ENCODE results near the gene CELF4. TPM values are rescaled to one million over a fixed set of nuclear protein-coding genes. Genes with fewer than 3 reads are reported as not detected.
A peak's percentile ranks its signal among the peaks of the same experiment; 100 is the strongest.

Gene CELF4
- total RNA-seq, 1 donor from 2014 or later: not detected

DNA sequence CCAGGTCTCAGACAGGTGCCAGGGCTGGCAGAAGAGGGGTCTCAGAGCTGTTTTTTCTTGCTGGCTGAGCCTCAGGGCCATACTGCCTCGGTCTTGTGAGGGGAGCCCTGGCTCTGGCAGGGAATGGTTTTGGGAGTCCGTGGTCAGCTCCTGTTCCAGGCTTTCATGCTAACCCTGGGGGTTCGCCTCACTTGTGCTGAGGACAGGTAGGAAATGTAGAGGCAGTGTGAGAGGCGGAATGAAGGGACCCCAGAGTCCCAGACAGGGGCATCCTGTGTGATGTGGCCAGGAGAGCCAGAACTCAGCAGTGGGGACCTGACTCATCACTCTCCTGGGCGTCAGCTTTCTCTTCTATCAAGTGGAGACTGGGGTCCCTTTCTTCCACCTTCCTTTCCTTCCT lies 5.7 kb upstream of the CELF4 start:
- no peak for TF ChIP-seq CTCF (IDR thresholded peaks at IDR 0.05; ENCODE audit: insufficient read depth, low read length, poor library complexity, severe bottlenecking)
- Histone ChIP-seq H3K27me3 (ENCODE audit: control insufficient read depth, insufficient read depth, low read length) (peaks cover 48% of the 10 kb centered on the region), H3K36me3 (ENCODE audit: control insufficient read depth, insufficient read depth, low read length) (no peaks in the 10 kb centered on the region), H3K4me3 (ENCODE audit: low read depth, low read length) (no peak overlapping the region)
- DNase-seq (ENCODE audit: low read depth): no peak

DNA sequence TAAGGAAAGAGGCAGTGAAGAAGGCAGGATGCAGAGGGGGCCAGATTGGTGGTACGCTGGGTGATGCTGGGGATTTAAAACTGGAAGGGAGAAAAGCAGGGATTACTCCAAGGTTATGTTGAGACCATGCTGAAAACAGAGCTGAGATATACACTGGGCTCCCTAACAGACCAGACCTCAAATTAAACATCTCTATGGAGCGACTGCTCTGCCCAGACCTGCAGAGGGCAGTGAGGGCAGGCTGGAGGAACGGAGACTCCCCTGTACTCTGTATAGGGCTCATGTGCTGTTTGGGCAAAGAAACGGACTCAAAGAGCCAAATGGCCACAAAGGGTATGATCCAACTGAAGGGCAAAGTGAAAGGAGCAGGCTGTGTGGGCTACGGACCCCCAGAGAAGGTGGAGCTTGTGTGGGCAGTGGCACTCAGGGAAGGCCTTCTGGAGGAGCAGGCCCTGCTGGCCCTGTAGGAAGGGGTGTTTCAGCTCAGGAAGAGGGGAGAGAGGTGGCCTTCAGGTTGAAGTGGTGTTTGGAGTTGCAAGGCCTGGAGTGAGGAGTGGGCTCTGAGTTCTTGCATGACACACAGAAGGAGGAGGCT lies 4.8 kb upstream of the CELF4 start:
- H3K27me3 ChIP-seq (ENCODE audit: control insufficient read depth, insufficient read depth, low read length): peaks cover 53% of the 10 kb centered on the region
- no peak for TF ChIP-seq CTCF (IDR thresholded peaks at IDR 0.05; ENCODE audit: insufficient read depth, low read length, poor library complexity, severe bottlenecking)
- H3K4me3 ChIP-seq (ENCODE audit: low read depth, low read length): no peak overlapping the region
- no peaks in the 10 kb centered on the region for H3K36me3 ChIP-seq (ENCODE audit: control insufficient read depth, insufficient read depth, low read length)
- no peak for DNase-seq (ENCODE audit: low read depth)

- DNase-seq (ENCODE audit: low read depth): no peak
- TF ChIP-seq CTCF (IDR thresholded peaks at IDR 0.05; ENCODE audit: insufficient read depth, low read length, poor library complexity, severe bottlenecking): no peak
- H3K36me3 ChIP-seq (ENCODE audit: control insufficient read depth, insufficient read depth, low read length): no peaks in the 10 kb centered on the region
- peaks cover 68% of the 10 kb centered on the region for H3K27me3 ChIP-seq (ENCODE audit: control insufficient read depth, insufficient read depth, low read length)
- no peak overlapping the region for H3K4me3 ChIP-seq (ENCODE audit: low read depth, low read length)
Measured at GRCh38 chr18:37568671-37569070, 3.1 kb upstream of the CELF4 start.

DNA sequence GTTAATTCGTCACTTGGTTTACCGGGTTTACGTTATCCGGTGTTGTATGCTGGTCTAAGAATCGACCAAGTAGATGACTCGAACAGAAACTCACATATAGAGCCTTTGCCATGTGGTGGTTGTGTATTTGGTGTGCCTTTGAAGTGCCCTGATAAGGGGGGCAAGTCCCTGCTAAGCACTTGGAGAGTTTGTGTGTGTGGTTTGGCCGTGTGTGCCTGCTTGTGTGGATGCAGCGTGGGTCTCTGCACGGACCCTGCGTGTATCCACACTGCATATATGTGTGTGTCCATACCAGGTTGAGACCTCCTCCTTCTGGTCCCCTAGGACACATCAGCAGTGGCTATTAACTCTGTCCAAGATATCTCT lies 2.4 kb upstream of the CELF4 start:
- no peak for DNase-seq (ENCODE audit: low read depth)
- peaks cover 69% of the 10 kb centered on the region for H3K27me3 ChIP-seq (ENCODE audit: control insufficient read depth, insufficient read depth, low read length)
- TF ChIP-seq CTCF (IDR thresholded peaks at IDR 0.05; ENCODE audit: insufficient read depth, low read length, poor library complexity, severe bottlenecking): no peak
- no peak overlapping the region for H3K4me3 ChIP-seq (ENCODE audit: low read depth, low read length)
- no peaks in the 10 kb centered on the region for H3K36me3 ChIP-seq (ENCODE audit: control insufficient read depth, insufficient read depth, low read length)

DNA sequence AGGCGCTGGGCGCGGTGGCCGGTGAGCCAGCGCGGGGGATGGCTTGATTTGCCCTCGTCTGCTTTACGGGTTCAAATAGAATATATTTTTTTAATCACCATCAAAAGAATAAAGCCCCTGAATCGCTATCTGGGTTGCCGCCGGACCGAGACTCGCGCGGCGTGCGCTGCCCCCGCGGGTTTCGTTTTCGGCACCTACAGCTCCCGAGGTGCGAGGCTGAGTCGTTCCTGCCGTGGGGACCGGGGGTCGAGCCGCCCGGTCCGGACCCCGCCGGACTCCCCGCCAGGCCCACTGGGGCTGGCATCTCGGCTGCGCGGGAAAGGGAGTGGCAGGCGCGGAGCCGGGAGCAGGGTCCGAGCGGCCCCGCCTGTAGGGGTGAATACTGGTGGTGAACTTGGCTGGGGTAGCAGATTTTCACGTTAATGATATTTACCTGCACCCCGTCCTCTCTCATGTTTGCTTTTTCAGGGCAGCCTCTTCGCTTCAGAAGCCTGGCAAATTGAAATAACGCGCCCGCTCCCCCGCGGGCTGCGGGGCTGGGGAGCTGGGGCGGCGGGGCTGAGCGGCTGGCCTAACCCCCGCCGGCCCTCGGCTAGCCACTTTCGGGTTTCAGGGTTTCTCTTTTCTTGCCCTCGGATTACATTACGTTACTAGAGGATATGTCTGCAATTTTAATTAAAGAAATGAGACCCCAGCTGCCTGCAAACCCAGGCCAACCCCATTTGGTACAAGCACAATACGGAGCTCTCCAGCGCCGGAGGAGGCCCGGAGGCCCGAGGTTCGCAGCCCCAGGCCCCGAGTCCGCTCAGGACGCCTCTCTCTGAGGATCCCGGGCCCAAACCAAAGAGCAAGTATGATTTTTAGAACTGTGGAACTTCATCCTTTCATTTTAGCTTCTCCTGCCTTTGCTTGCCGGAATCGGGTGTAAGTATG lies 1.7 kb upstream of the CELF4 start:
- Histone ChIP-seq H3K36me3 (ENCODE audit: control insufficient read depth, insufficient read depth, low read length) (no peaks in the 10 kb centered on the region), H3K27me3 (ENCODE audit: control insufficient read depth, insufficient read depth, low read length) (peaks cover 69% of the 10 kb centered on the region), H3K4me3 (ENCODE audit: low read depth, low read length) (peak overlapping the region; percentile 36)
- TF ChIP-seq CTCF (IDR thresholded peaks at IDR 0.05; ENCODE audit: insufficient read depth, low read length, poor library complexity, severe bottlenecking): no peak
- no peak for DNase-seq (ENCODE audit: low read depth)

All from kidney epithelial cell (primary cell).